ENCODE results near the gene MMS22L.

The MMS22L gene

GRCh38 chr6:97138581-97138980 is 144.4 kb downstream of the MMS22L start:
- no peak for DNase-seq

- DNase-seq: no peak
Measured at GRCh38 chr6:97136626-97137358, 146.2 kb downstream of the MMS22L start.

GRCh38 chr6:97133067-97133466 is 149.9 kb downstream of the MMS22L start:
- DNase-seq: no peak

- no peak for DNase-seq
Measured at GRCh38 chr6:97129106-97129505, 153.9 kb downstream of the MMS22L start.

- DNase-seq: no peak
Measured at GRCh38 chr6:97128507-97128906, 154.5 kb downstream of the MMS22L start.

GRCh38 chr6:97123652-97124051 is 159.4 kb downstream of the MMS22L start:
- no peak for DNase-seq

GRCh38 chr6:97123112-97123511 is 159.9 kb downstream of the MMS22L start:
- DNase-seq: no peak

- no peak for DNase-seq
Measured at GRCh38 chr6:97120511-97120910, 162.5 kb downstream of the MMS22L start.

- no peak for DNase-seq
Measured at GRCh38 chr6:97114645-97115044, 168.4 kb downstream of the MMS22L start.

- no peak for DNase-seq
Measured at GRCh38 chr6:97113170-97113569, 169.8 kb downstream of the MMS22L start.

- no peak for DNase-seq
Measured at GRCh38 chr6:97111243-97111642, 171.8 kb downstream of the MMS22L start.

- no peak for DNase-seq
Measured at GRCh38 chr6:97110626-97111025, 172.4 kb downstream of the MMS22L start.

- DNase-seq: no peak
Measured at GRCh38 chr6:97110149-97110548, 172.9 kb downstream of the MMS22L start.

- no peak for DNase-seq
Measured at GRCh38 chr6:97109444-97109843, 173.6 kb downstream of the MMS22L start.

GRCh38 chr6:97102145-97102790 is 180.7 kb downstream of the MMS22L start:
- DNase-seq: no peak

GRCh38 chr6:97100696-97101095 is 182.3 kb downstream of the MMS22L start:
- no peak for DNase-seq

GRCh38 chr6:97097068-97098047 is 185.7 kb downstream of the MMS22L start:
- DNase-seq: no peak

GRCh38 chr6:97095311-97095850 is 187.6 kb downstream of the MMS22L start:
- DNase-seq: no peak

- DNase-seq: no peak
Measured at GRCh38 chr6:97094376-97094775, 188.6 kb downstream of the MMS22L start.

- DNase-seq: no peak
Measured at GRCh38 chr6:97092673-97093305, 190.2 kb downstream of the MMS22L start.

Measured in CD4-positive, alpha-beta T cell treated with Interleukin-12 subunit alpha and Interleukin-12 subunit beta, for 1 hour (primary cell).